Activated B cell treated with CpG ODN at 0.5 μM for 24 hours (primary cell): ENCODE data around the gene PAPSS1. TPM values are rescaled to one million over a fixed set of nuclear protein-coding genes. Genes with fewer than 3 reads are reported as not detected.

Source experiments
- ATAC-seq: fragments of 200-7000 bp; cut with Tn5 transposase; one replicate; pipeline ENCODE4 v1.10.0; 2021; ENCODE audit warnings: low read depth, mild to moderate bottlenecking, moderate library complexity
- CTCF ChIA-PET: fragments of 350-600 bp; sonication (Branson Sonifier 250); formaldehyde crosslinking; loops from one replicate; lab custom pipeline; 2021; ENCODE audit warnings: antibody characterized with exemption; lab: Charles Lee
- POLR2A ChIA-PET: fragments of 350-600 bp; sonication (Branson Sonifier 250); formaldehyde crosslinking; loops from one replicate; lab custom pipeline; 2021; ENCODE audit warnings: antibody characterized with exemption; lab: Charles Lee
- DNase-seq: peaks from one replicate; pipeline ENCODE4 v3.0.0; 2022
- H3K27ac Mint-ChIP-seq: one replicate; pipeline ENCODE4 v1.8.0; 2020; ENCODE audit warnings: mixed read lengths
- H3K27me3 Mint-ChIP-seq: one replicate; pipeline ENCODE4 v1.8.0; 2021; ENCODE audit warnings: mixed read lengths
- H3K36me3 Mint-ChIP-seq: one replicate; pipeline ENCODE4 v1.8.0; 2021; ENCODE audit warnings: low read depth, mixed read lengths
- H3K4me1 Mint-ChIP-seq: one replicate; pipeline ENCODE4 v1.8.0; 2021; ENCODE audit warnings: mixed read lengths
- H3K4me3 Mint-ChIP-seq: one replicate; pipeline ENCODE4 v1.8.0; 2020; ENCODE audit warnings: mild to moderate bottlenecking, mixed read lengths
- H3K9me3 Mint-ChIP-seq: one replicate; pipeline ENCODE4 v1.8.0; 2020; ENCODE audit warnings: mixed read lengths
- intact Hi-C: fragments of 100-400 bp; cut with micrococcal nuclease; formaldehyde crosslinking; loops from one replicate; pipeline ENCODE4 v1.15.1; 2024
- total RNA-seq: library from RNA; stranded (reverse); gene quantifications from 2 replicates; pipeline ENCODE4 v1.2.3, GENCODE V29; 2022
- TF ChIP-seq, protein P1 (sequence below): fragments of 200-600 bp; IDR thresholded peaks from one replicate; pipeline ENCODE4 v1.8.0; 2022; ENCODE audit warnings: antibody characterized with exemption, mild to moderate bottlenecking

The PAPSS1 gene
- total RNA-seq, 1 donor from 2014 or later, result 31.8 TPM

DNA sequence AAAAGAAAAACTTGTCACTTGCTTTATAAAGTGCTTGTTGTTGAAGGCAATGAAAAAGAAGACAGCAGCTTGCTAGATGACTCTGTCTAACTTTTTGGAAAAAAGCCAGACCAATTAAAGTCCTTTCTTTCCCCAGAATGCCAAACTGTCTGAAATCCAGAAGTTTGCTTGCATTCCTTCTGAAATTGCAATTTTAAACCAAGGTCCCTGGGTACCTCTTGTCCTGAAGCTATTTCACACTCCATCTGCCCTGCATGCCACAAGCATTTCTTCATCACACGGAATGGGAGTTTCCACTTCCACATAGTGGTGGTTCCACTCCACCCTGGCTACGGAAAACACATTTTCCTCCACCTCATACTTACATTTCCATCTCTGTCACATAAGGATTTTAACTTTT, 101.0 kb downstream of the PAPSS1 start:
- no peak for DNase-seq
- no peak overlapping the region for H3K4me3 Mint-ChIP-seq
- H3K36me3 Mint-ChIP-seq, result peaks cover 50% of the 10 kb centered on the region
- intact Hi-C loops, result no loop called here
- ATAC-seq, result no peak
- ChIA-PET POLR2A (no interaction called here), CTCF (no interaction called here)
- TF ChIP-seq, protein P1, sequence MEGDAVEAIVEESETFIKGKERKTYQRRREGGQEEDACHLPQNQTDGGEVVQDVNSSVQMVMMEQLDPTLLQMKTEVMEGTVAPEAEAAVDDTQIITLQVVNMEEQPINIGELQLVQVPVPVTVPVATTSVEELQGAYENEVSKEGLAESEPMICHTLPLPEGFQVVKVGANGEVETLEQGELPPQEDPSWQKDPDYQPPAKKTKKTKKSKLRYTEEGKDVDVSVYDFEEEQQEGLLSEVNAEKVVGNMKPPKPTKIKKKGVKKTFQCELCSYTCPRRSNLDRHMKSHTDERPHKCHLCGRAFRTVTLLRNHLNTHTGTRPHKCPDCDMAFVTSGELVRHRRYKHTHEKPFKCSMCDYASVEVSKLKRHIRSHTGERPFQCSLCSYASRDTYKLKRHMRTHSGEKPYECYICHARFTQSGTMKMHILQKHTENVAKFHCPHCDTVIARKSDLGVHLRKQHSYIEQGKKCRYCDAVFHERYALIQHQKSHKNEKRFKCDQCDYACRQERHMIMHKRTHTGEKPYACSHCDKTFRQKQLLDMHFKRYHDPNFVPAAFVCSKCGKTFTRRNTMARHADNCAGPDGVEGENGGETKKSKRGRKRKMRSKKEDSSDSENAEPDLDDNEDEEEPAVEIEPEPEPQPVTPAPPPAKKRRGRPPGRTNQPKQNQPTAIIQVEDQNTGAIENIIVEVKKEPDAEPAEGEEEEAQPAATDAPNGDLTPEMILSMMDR, result no peak
- no peaks in the 10 kb centered on the region for H3K27me3 Mint-ChIP-seq
- no peak overlapping the region for H3K27ac Mint-ChIP-seq
- no peaks in the 10 kb centered on the region for H3K4me1 Mint-ChIP-seq
- H3K9me3 Mint-ChIP-seq, result peaks cover 8% of the 10 kb centered on the region

DNA sequence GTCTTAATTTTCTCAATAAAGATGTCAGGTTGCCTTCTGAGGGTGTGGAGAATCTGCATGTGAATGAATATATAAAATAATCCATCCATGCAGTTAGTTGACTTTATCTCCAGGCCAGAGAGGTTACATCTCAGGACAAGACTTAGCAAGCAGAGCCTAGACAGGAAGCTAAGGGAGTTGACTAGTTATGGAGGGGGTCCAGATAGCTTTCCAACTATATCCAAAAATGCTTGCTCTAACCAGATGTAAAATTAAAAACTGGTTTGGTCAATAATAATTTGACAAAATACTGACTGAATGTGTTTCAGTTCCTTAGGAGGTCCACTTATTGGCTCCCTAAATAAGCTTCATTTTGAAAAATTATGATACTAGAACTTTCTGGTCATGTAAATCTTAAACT, 101.4 kb downstream of the PAPSS1 start:
- CTCF ChIA-PET, result no interaction called here

DNA sequence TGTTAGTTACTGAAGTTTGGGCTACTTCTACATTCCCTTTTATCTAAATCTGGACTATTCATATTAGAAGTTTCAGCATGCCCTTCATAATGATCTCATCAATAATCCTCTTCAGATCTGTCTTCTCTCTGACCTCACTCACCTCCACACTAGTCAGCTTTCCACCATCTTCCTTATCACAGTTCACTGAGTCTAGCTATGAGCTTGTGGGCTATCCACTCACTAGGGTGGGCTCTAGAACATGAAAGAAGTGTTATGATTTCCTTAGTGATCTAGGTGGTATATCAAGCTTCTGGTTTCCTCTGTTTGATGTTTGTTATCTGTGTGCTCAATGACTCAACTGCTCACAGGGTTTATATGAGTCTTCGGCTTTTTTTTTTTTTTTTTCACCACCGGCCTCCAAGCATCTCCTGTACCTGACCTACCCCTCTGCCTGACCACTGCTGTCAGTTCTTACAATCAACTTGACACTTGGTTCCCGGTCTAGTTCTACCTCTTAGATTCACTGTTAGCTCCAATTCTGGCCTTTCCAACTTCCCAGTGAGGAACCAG, 103.1 kb downstream of the PAPSS1 start:
- DNase-seq (no peak), ATAC-seq (no peak)
- ChIA-PET CTCF (no interaction called here), POLR2A (no interaction called here)
- H3K27me3 Mint-ChIP-seq, result no peaks in the 10 kb centered on the region
- peaks cover 46% of the 10 kb centered on the region for H3K36me3 Mint-ChIP-seq
- no peak overlapping the region for H3K4me3 Mint-ChIP-seq
- H3K9me3 Mint-ChIP-seq, result peaks cover 4% of the 10 kb centered on the region
- TF ChIP-seq, protein P1, result no peak
- intact Hi-C loops, result no loop called here
- no peaks in the 10 kb centered on the region for H3K4me1 Mint-ChIP-seq
- no peak overlapping the region for H3K27ac Mint-ChIP-seq

More for the DNA sequence above, 101.4 kb downstream of the PAPSS1 start:
- H3K4me3 Mint-ChIP-seq, result no peak overlapping the region
- peaks cover 47% of the 10 kb centered on the region for H3K36me3 Mint-ChIP-seq
- TF ChIP-seq, protein P1, result no peak
- H3K27me3 Mint-ChIP-seq, result no peaks in the 10 kb centered on the region
- intact Hi-C loops, result no loop called here
- POLR2A ChIA-PET, result no interaction called here
- DNase-seq (no peak), ATAC-seq (no peak)
- H3K4me1 Mint-ChIP-seq, result no peaks in the 10 kb centered on the region
- H3K27ac Mint-ChIP-seq, result no peak overlapping the region
- H3K9me3 Mint-ChIP-seq, result peaks cover 4% of the 10 kb centered on the region

DNA sequence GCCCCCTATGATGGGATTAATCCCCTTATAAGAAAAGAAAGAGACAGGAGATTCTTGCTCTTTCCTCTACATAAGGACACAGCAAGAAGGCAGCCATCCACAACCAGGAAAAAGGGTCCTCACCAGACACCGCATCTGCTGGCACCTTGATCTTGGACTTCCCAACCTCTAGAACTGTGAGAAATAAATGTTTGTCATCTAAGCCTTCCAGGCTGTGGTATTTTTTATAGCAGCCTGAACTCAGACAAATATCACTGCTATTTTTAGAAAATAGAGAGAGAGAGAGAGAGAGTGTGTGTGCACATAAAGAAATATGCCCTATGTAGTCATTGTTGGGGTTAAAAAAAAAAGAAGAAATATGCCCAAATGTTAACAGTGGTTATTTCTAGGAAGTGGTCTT, 104.2 kb downstream of the PAPSS1 start:
- Mint-ChIP-seq H3K36me3 (peaks cover 49% of the 10 kb centered on the region), H3K9me3 (peaks cover 7% of the 10 kb centered on the region), H3K27me3 (no peaks in the 10 kb centered on the region), H3K4me1 (no peaks in the 10 kb centered on the region), H3K27ac (no peak overlapping the region), H3K4me3 (no peak overlapping the region)
- no peak for DNase-seq
- ChIA-PET POLR2A (no interaction called here), CTCF (no interaction called here)
- no peak for ATAC-seq
- TF ChIP-seq, protein P1, result no peak
- intact Hi-C loops, result no loop called here

DNA sequence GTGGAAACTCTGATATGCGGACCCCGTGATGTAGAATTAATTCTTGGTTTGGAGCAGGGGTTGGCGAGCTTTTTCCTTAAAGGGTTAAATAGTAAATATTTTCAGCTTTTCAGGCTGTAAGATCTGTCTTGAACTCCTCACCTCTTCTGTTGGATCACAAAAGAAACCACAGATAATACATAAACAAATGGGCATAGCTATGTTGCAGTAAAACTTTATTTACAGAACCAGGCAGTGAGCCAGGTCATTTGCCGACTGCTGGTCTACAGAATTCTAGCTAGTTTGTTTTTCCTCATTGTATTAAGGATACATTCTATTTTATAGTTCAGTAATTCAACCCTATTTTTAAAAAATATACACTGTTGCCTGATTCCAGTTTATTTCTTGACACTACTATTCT, 116.6 kb downstream of the PAPSS1 start:
- H3K4me3 Mint-ChIP-seq, result no peak overlapping the region
- ATAC-seq (no peak), DNase-seq (no peak)
- ChIA-PET POLR2A (no interaction called here), CTCF (no interaction called here)
- no peaks in the 10 kb centered on the region for H3K36me3 Mint-ChIP-seq
- no peaks in the 10 kb centered on the region for H3K4me1 Mint-ChIP-seq
- H3K9me3 Mint-ChIP-seq, result no peaks in the 10 kb centered on the region
- intact Hi-C loops, result no loop called here
- H3K27ac Mint-ChIP-seq, result no peak overlapping the region
- peaks cover 2% of the 10 kb centered on the region for H3K27me3 Mint-ChIP-seq
- TF ChIP-seq, protein P1, result no peak
